ENCODE data around the gene PRKCH.
"Not testable (repeated sequence)": the region's sequence is repeated elsewhere in the genome, so short reads cannot be mapped to it uniquely, and the experiment has no call there.

PRKCH gene

GRCh38 chr14:61451491-61451890 is 130.1 kb downstream of the PRKCH start:
- in situ Hi-C loops (cut with MboI; ENCODE audit: low sequenced_read_pairs): loop anchor here (10.0 kb wide), 1 partner anchor 383 kb away; no protein-coding TSS in a partner anchor

- in situ Hi-C loops (cut with MboI; ENCODE audit: low sequenced_read_pairs): loop anchor here (10.0 kb wide), 1 partner anchor 383 kb away; no protein-coding TSS in a partner anchor
Observed at GRCh38 chr14:61451891-61452400, 130.6 kb downstream of the PRKCH start.

- in situ Hi-C loops (cut with MboI; ENCODE audit: low sequenced_read_pairs): loop anchor here (10.0 kb wide), 1 partner anchor 382 kb away; no protein-coding TSS in a partner anchor
Observed at GRCh38 chr14:61452452-61452851, 131.1 kb downstream of the PRKCH start.

GRCh38 chr14:61453103-61453767 is 131.9 kb downstream of the PRKCH start:
- in situ Hi-C loops (cut with MboI; ENCODE audit: low sequenced_read_pairs): loop anchor here (10.0 kb wide), 1 partner anchor 382 kb away; no protein-coding TSS in a partner anchor

DNA sequence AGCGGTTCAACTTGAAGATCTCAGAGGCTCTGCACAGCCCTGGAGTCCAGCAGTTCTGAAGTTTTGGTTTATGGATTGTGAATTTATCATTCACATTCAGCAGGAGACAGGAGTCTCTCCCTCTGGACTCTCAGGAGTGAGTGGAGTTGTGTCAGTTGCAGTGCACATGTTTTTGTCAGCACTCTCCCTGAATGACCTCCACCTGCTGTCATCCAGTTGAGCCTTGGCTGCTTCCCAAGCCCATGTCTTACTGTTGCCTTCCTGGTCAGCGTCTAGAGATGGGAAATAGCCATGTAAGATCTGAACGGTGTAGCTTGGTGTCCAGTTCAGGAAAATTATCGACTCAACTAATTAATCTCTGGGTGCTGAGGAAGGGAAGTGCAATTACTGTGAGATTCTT is 133.2 kb downstream of the PRKCH start:
- in situ Hi-C loops (cut with MboI; ENCODE audit: low sequenced_read_pairs): loop anchor here (10.0 kb wide), 1 partner anchor 380 kb away; no protein-coding TSS in a partner anchor

- in situ Hi-C loops (cut with MboI; ENCODE audit: low sequenced_read_pairs): loop anchor here (10.0 kb wide), 1 partner anchor 379 kb away; no protein-coding TSS in a partner anchor
Observed at GRCh38 chr14:61455351-61455750, 134.0 kb downstream of the PRKCH start.

- in situ Hi-C loops (cut with MboI; ENCODE audit: low sequenced_read_pairs): loop anchor here (10.0 kb wide), 1 partner anchor 378 kb away; no protein-coding TSS in a partner anchor
Observed at GRCh38 chr14:61456720-61457119, 135.3 kb downstream of the PRKCH start.

- in situ Hi-C loops (cut with MboI; ENCODE audit: low sequenced_read_pairs): loop anchor here (10.0 kb wide), 1 partner anchor 376 kb away; no protein-coding TSS in a partner anchor
Observed at GRCh38 chr14:61458766-61459165, 137.4 kb downstream of the PRKCH start.

DNA sequence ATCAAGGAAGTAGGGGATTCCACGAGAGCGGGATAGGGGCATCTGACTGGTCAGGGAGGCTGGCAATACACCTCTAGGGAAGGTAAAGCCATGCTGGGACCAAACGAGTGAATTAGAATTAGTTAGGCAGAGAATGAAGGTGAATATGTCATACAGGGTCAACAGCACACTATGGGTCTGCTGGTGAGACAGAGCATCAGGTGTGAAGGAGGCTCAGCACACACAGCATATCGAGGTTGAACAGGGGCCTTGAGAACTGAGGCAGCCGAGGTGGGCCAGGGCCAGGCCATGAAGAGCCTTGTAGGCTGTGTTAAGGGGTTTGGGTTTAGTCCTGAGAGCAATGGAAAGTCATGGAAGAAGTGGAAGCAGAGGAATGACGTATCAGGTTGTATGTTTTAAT is 137.8 kb downstream of the PRKCH start:
- in situ Hi-C loops (cut with MboI; ENCODE audit: low sequenced_read_pairs): loop anchor here (10.0 kb wide), 1 partner anchor 376 kb away; no protein-coding TSS in a partner anchor

GRCh38 chr14:61460063-61460462 is 138.7 kb downstream of the PRKCH start:
- in situ Hi-C loops (cut with MboI; ENCODE audit: low sequenced_read_pairs): no loop called here

DNA sequence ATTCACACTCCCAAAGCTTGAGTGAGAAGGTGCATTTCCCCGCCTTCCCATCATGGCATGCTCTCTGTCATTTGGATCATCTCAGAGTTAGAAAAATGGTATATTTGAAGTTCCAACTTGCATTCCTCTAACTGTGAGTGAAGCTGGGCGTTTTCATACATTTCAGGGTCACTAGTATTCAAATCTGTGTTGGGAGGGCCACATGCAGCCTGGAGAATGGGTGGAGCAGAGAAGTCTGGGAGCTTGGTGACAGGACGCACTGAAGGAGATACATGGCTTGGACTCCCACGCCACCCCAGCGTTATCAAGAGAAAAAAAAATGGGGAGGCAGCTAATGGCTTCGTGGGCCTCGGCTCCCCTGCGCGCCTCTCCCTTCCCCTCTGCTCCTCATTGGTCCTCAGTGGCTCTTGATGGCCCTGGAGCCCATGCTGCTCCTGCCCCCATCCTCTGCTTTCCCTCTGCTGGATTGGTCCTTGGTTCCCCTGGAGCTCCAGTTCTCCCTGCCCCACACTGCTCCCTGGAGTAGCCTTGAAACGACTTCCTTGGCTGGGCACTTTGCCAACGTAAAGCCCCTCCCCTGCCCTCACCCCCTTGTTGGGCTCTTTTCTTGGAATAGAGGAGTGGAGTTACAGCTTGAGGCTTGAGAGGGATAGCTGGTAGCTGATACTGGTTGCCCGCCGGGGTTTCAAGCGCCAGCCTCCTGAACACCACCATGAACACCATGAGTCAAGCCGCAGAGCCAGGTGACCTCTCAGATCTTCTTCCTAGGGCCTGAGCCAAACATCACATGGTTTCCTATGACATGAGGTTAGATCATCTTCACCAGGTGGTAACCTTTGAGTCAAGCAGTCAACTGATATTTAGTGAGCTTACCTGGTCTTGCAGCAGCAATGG is 139.6 kb downstream of the PRKCH start:
- in situ Hi-C loops (cut with MboI; ENCODE audit: low sequenced_read_pairs): no loop called here

DNA sequence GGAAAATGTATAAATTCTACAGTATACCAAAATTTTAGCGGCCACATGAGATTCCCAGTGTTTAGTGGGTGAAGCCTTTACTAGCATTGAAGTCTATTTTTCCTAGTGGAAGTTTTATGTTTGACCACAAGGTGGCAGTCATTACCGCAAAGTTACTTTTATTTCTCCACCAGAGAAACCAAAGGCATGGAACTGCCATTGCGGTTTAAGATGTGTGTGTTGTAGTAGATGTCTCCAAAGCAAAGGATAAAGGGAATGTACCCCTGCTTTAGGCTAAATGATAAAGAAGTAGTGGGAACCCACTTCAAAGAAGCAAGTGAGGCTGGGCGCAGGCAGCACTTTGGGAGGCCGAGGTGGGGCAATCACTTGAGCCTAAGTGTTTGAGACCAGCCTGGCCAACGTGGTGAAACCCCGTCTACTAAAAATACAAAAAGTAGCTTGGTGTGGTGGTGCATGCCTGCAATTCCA is 140.5 kb downstream of the PRKCH start:
- in situ Hi-C loops (cut with MboI; ENCODE audit: low sequenced_read_pairs): no loop called here

GRCh38 chr14:61462566-61463193 is 141.3 kb downstream of the PRKCH start:
- in situ Hi-C loops (cut with MboI; ENCODE audit: low sequenced_read_pairs): no loop called here

DNA sequence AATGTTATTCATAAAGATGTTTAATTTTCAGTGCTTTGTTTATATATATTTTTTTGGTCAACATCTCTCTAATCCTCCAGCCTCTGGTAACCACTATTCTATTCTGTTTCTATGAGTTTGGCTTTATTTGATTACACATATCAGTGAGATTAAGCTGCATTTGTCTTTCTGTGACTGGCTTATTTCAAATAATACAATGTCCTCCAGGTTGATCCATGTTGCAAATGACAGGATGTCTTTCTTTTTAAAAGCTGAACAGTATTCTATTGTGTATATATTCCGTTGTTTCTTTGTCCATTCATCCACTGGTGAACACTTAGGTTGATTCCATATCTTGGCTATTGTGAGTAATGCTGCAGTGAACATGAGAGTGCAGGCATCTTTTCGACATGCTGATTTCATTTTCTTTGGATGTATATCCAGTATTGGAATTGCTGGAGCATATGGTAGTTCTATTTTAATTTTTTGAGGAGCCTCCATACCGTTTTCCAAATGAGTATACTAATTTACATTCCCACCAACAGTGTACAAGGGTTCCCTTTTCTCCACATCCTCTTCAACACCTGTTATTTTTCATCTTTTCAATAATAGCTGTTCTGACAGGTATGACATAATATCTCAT is 142.4 kb downstream of the PRKCH start:
- in situ Hi-C loops (cut with MboI; ENCODE audit: low sequenced_read_pairs): no loop called here

DNA sequence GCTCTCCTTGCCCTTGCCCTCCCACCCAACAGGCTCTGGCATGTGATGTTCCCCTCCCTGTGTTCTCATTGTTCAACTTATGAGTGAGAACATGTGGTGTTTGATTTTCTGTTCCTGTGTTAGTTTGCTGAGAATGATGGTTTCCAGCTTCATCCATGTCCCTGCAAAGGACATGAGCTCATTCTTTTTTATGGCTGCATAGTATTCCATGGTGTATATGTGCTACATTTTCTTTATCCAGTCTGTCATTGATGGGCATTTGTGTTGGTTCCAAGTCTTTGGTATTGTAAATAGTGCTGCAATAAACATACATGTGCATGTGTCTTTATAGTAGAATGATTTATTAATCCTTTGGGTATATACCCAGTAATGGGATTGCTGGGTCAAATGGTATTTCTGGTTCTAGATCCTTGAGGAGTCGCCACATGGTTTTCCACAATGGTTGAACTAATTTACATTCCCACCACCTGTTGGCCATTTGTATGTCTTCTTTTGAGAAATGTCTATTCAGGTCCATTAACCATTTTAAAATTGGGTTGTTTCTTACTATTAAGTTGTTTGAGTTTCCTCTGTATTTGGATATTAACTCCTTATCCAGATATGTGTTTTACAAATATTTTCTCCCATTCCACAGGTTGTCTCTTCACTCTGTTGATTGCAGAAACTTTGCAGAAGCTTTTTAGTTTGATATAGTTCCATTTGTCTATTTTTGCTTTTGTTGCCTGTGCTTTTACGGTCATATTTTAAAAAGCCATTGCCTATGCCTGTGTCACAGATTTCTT is 143.4 kb downstream of the PRKCH start:
- in situ Hi-C loops (cut with MboI; ENCODE audit: low sequenced_read_pairs): not testable (repeated sequence)

DNA sequence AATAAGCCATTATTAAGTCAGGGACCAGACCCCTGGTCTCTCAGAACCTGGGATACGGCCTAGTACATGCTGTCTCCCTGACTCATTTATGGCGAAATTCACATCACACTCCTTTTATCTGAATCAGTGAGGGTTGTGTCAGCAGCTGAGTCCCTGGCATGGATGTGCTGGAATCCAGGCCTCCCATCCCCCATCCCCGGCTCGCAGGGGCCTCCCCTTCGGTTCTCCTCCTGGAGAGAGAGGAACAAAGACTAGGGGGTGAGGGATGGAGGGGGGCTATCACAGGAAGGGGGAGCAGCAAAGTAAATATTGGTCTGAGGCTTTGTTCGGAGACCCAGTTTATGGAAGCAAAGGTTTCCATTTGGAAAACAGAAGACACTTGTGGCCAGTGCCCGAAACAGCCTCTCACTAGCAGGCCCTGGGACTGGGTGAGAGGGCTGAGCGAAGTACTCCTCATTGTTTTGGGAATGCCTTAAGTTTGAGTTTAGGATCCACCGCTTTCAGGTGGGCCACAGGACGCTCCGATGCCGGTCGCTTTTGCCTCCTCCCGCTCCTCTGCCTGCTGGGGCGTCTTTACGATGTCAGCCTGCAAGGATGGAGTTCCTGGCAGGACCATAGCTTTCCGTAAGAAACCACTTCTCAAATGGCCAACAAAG is 145.0 kb downstream of the PRKCH start:
- in situ Hi-C loops (cut with MboI; ENCODE audit: low sequenced_read_pairs): no loop called here

- in situ Hi-C loops (cut with MboI; ENCODE audit: low sequenced_read_pairs): no loop called here
Observed at GRCh38 chr14:61466905-61467280, 145.5 kb downstream of the PRKCH start.

GRCh38 chr14:61467296-61467695 is 145.9 kb downstream of the PRKCH start:
- in situ Hi-C loops (cut with MboI; ENCODE audit: low sequenced_read_pairs): no loop called here
